GM12801 (cell line): Measurements from ENCODE around the gene SLC4A5.

ENCODE experiments used
- TF ChIP-seq, protein P1 (sequence below): IDR thresholded peaks from one replicate; pipeline ENCODE4 v1.5.1; 2011; ENCODE audit warnings: control low read depth; ENCODE audit not compliant: insufficient read length; ENCODE audit errors: extremely low read depth

Gene SLC4A5

DNA sequence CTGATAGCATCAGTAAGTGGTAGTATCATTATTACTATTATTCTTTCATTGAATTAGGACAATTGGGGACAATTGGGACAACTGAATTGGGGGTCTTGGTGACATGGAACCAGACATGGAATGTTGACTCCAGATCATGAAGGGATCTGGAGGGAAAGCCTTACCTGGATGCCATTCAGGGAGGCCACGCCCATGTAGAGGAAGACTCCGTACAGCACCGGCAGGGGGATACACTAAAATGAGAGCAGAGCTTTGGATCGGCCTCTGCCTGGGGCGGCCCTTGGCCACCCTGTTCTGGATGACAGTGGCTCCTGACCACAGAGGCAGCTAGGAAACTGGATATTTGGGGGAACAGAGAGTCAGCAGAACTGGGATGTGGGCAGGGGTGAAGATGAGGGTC is 115.6 kb downstream of the SLC4A5 start:
- TF ChIP-seq, protein P1, sequence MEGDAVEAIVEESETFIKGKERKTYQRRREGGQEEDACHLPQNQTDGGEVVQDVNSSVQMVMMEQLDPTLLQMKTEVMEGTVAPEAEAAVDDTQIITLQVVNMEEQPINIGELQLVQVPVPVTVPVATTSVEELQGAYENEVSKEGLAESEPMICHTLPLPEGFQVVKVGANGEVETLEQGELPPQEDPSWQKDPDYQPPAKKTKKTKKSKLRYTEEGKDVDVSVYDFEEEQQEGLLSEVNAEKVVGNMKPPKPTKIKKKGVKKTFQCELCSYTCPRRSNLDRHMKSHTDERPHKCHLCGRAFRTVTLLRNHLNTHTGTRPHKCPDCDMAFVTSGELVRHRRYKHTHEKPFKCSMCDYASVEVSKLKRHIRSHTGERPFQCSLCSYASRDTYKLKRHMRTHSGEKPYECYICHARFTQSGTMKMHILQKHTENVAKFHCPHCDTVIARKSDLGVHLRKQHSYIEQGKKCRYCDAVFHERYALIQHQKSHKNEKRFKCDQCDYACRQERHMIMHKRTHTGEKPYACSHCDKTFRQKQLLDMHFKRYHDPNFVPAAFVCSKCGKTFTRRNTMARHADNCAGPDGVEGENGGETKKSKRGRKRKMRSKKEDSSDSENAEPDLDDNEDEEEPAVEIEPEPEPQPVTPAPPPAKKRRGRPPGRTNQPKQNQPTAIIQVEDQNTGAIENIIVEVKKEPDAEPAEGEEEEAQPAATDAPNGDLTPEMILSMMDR = no peak

GRCh38 chr2:74226648-74227213 is 116.5 kb downstream of the SLC4A5 start:
- TF ChIP-seq, protein P1 = no peak

- TF ChIP-seq, protein P1 = no peak
Measured at GRCh38 chr2:74225698-74226459, 117.3 kb downstream of the SLC4A5 start.

GRCh38 chr2:74223941-74224770 is 119.1 kb downstream of the SLC4A5 start:
- TF ChIP-seq, protein P1 = no peak

DNA sequence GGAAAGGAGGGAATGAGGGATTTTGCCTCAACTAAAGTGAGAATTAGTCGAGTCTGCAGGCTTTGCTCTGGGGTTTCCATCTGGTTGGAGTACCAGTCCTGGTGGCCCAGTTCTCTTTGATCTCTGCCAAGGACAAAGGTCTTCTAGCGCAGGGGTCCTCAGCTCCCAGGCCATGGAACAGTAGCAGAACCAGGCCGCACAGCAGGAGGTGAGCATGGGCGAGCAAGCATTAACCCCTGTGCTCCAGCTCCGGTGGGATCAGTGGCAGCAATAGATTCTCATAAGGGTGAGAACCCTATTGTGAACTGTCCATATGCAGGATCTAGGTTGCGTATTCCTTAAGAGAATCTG is 120.9 kb downstream of the SLC4A5 start:
- TF ChIP-seq, protein P1 = no peak

DNA sequence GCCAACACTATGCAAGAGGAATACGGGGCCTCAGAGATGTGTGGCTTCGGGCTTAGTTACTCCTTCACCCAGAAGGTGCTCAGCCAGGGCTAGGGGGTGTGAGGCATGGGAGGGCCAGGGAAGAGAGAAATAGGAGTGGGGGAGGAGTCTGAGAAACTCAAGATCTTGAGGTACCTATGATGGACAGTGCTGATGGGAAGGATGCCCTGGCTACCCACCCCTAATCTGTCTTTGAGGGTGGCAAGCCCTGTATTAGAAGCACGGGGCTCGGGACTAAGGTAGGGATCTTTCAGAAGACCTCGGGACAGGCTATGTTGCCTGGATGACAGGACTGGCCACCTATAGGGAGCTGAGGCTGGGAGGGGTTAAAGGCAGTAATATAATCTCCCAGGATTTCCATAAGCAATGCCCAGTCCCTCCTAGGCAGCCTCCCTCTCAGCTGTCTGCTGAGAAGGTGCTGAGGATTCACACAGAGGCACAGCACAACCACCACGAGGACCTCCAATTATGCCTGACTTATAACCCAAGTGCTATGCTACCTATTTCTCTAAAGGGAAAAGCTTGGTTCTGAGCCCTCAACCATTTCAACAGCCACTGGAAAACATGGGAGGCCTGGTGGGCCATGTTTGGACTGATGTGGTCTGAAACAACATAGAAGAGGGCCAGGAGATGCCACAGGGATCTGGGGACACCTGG is 121.5 kb downstream of the SLC4A5 start:
- TF ChIP-seq, protein P1 = no peak

DNA sequence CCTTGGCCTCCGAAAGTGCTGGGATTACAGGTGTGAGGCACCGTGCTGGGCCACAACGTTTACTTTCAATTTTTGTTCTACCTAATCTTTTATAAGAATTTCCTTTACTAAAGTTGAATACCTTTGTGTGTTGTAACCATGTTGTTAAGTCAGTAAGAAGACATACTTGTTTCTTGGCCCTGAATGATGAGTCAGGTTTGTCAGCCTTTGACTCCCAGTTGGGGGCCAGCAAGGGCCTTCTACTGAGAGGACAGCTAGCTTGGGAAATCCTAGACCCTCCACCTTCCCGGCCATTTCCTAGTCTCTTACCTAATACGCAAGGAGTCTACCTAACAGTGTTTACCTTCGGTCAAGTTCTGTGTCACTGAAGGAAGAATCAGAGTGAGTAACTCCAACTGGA is 122.1 kb downstream of the SLC4A5 start:
- TF ChIP-seq, protein P1 = no peak
